MM.1S (cell line): ENCODE measurements around the gene FUT3.

Experiments
- DNase-seq: peaks from one replicate; pipeline ENCODE4 v3.0.0-alpha.2; 2015
- H2AFZ ChIP-seq: fragments of 300-600 bp; sonication (generic); 2 replicates; pipeline ENCODE4 v1.6.0; 2016; ENCODE audit warnings: antibody characterized with exemption, low read length
- H3F3A ChIP-seq: fragments of 300-600 bp; sonication (generic); 2 replicates; pipeline ENCODE4 v1.6.1; 2016; ENCODE audit warnings: mild to moderate bottlenecking, antibody characterized with exemption, low read length, moderate library complexity, mixed read lengths; ENCODE audit not compliant: insufficient read depth
- H3K27ac ChIP-seq: fragments of 300-600 bp; sonication (generic); 2 replicates; pipeline ENCODE4 v1.5.1; 2016; ENCODE audit warnings: mild to moderate bottlenecking, low read length
- H3K27me3 ChIP-seq: fragments of 300-600 bp; sonication (generic); replicated peaks from 2 replicates; pipeline ENCODE4 v1.6.0; 2016; ENCODE audit warnings: low read length; ENCODE audit not compliant: insufficient read depth
- H3K36me3 ChIP-seq: fragments of 300-600 bp; sonication (generic); replicated peaks from 2 replicates; pipeline ENCODE4 v1.6.1; 2016; ENCODE audit warnings: mild to moderate bottlenecking, low read length, mixed read lengths; ENCODE audit not compliant: insufficient read depth
- H3K4me1 ChIP-seq: fragments of 300-600 bp; sonication (generic); 2 replicates; pipeline ENCODE4 v1.6.1; 2016; ENCODE audit warnings: low read length, mixed read lengths
- H3K4me2 ChIP-seq: fragments of 300-600 bp; sonication (generic); 2 replicates; pipeline ENCODE4 v1.6.0; 2016; ENCODE audit warnings: low read depth, low read length
- H3K4me3 ChIP-seq: fragments of 300-600 bp; sonication (generic); 2 replicates; pipeline ENCODE4 v1.5.1; 2016; ENCODE audit warnings: low read length, mixed read lengths
- H3K79me2 ChIP-seq: fragments of 300-600 bp; sonication (generic); 2 replicates; pipeline ENCODE4 v1.6.1; 2016; ENCODE audit warnings: mixed run types, low read length, mixed read lengths
- H3K9ac ChIP-seq: fragments of 300-600 bp; sonication (generic); 2 replicates; pipeline ENCODE4 v1.6.1; 2016; ENCODE audit warnings: low read length, mixed read lengths
- H3K9me2 ChIP-seq: fragments of 300-600 bp; sonication (generic); replicated peaks from 2 replicates; pipeline ENCODE4 v1.6.1; 2016; ENCODE audit warnings: mild to moderate bottlenecking, low read length, mixed read lengths; ENCODE audit not compliant: insufficient read depth
- H3K9me3 ChIP-seq: fragments of 300-600 bp; sonication (generic); replicated peaks from 2 replicates; pipeline ENCODE4 v1.6.1; 2016; ENCODE audit warnings: mild to moderate bottlenecking, low read length, mixed read lengths; ENCODE audit not compliant: insufficient read depth
- H4K20me1 ChIP-seq: fragments of 300-600 bp; sonication (generic); 2 replicates; pipeline ENCODE4 v1.6.1; 2016; ENCODE audit warnings: mild to moderate bottlenecking, low read length, moderate library complexity, mixed read lengths; ENCODE audit not compliant: insufficient read depth
- CTCF ChIP-seq: fragments of 300-600 bp; sonication (generic); IDR thresholded peaks from 2 replicates; pipeline ENCODE4 v1.5.1; 2016; ENCODE audit warnings: antibody characterized with exemption, low read length, mixed read lengths
- EZH2 ChIP-seq: fragments of 300-600 bp; sonication (generic); optimal IDR thresholded peaks from 2 replicates; pipeline ENCODE3; 2017; ENCODE audit warnings: low read depth, mild to moderate bottlenecking, antibody characterized with exemption, low read length, mixed read lengths
- EZH2phosphoT487 ChIP-seq: fragments of 300-600 bp; sonication (generic); IDR thresholded peaks from 2 replicates; pipeline ENCODE4 v1.6.1; 2018; ENCODE audit warnings: antibody characterized with exemption, low read length

The FUT3 gene

GRCh38 chr19:5799247-5800241, 51.7 kb downstream of the FUT3 start:
- Histone ChIP-seq H3K4me3 (no peak overlapping the region), H3F3A (no peaks in the 10 kb centered on the region), H4K20me1 (no peaks in the 10 kb centered on the region), H3K9ac (no peak overlapping the region), H3K27me3 (peaks cover 48% of the 10 kb centered on the region), H3K27ac (no peak overlapping the region), H3K4me2 (no peak overlapping the region), H3K9me2 (no peaks in the 10 kb centered on the region), H3K79me2 (no peaks in the 10 kb centered on the region), H2AFZ (no peak overlapping the region), H3K4me1 (peaks cover 8% of the 10 kb centered on the region; the same call in 1 of the 2 replicates), H3K9me3 (no peaks in the 10 kb centered on the region), H3K36me3 (no peaks in the 10 kb centered on the region)
- DNase-seq = no peak
- TF ChIP-seq EZH2phosphoT487 = no peak
- TF ChIP-seq CTCF = no peak
- no peak for TF ChIP-seq EZH2

GRCh38 chr19:5798244-5798643, 53.0 kb downstream of the FUT3 start:
- TF ChIP-seq EZH2phosphoT487 (no peak), CTCF (no peak), EZH2 (no peak)
- H3K4me3 ChIP-seq = no peak overlapping the region
- no peak overlapping the region for H2AFZ ChIP-seq
- DNase-seq = no peak
- H3K9me3 ChIP-seq = no peaks in the 10 kb centered on the region
- H3K9me2 ChIP-seq = no peaks in the 10 kb centered on the region
- no peaks in the 10 kb centered on the region for H3K36me3 ChIP-seq
- H3K4me2 ChIP-seq = no peak overlapping the region
- H3K4me1 ChIP-seq = 0 out of 2 replicates have a peak, but pooled peaks cover 4% of the 10 kb centered on the region
- no peaks in the 10 kb centered on the region for H4K20me1 ChIP-seq
- no peak overlapping the region for H3K27ac ChIP-seq
- peaks cover 56% of the 10 kb centered on the region for H3K27me3 ChIP-seq
- no peaks in the 10 kb centered on the region for H3F3A ChIP-seq
- no peaks in the 10 kb centered on the region for H3K79me2 ChIP-seq
- H3K9ac ChIP-seq = no peak overlapping the region

GRCh38 chr19:5795382-5795919, 55.8 kb downstream of the FUT3 start:
- Histone ChIP-seq H3K36me3 (no peaks in the 10 kb centered on the region), H3K79me2 (no peaks in the 10 kb centered on the region), H3K4me3 (no peak overlapping the region), H3K27ac (no peak overlapping the region), H4K20me1 (no peaks in the 10 kb centered on the region), H3K9me2 (no peaks in the 10 kb centered on the region), H2AFZ (no peak overlapping the region), H3K9ac (no peak overlapping the region), H3F3A (no peaks in the 10 kb centered on the region), H3K9me3 (no peaks in the 10 kb centered on the region), H3K4me1 (no peaks in the 10 kb centered on the region), H3K27me3 (peaks cover 46% of the 10 kb centered on the region), H3K4me2 (no peak overlapping the region)
- TF ChIP-seq EZH2phosphoT487 (no peak), CTCF (no peak), EZH2 (no peak)
- no peak for DNase-seq
